GM06990 (cell line): ENCODE data around the gene TMEM106C.

Source experiments
- DNase-seq: peaks from one replicate; pipeline ENCODE4 v3.0.0-alpha.2; 2011; ENCODE audit not compliant: insufficient read length; ENCODE audit errors: extremely low read depth
- H3K27me3 ChIP-seq: replicated peaks from 2 replicates; pipeline ENCODE4 v1.6.0; 2011; ENCODE audit warnings: low read length; ENCODE audit not compliant: control insufficient read depth, insufficient read depth
- H3K36me3 ChIP-seq: 2 replicates; pipeline ENCODE4 v1.5.1; 2011; ENCODE audit warnings: low read length; ENCODE audit not compliant: control insufficient read depth, insufficient read depth
- H3K4me3 ChIP-seq: replicated peaks from 2 replicates; pipeline ENCODE4 v1.5.1; 2011; ENCODE audit warnings: low read depth, mild to moderate bottlenecking, control low read depth, low read length
- TF ChIP-seq, protein P1 (sequence below): IDR thresholded peaks from 2 replicates; pipeline ENCODE4 v1.5.1; 2011; ENCODE audit warnings: low read length, control low read depth, mild to moderate bottlenecking, inconsistent platforms; ENCODE audit not compliant: insufficient read depth, poor library complexity, severe bottlenecking

Gene TMEM106C

GRCh38 chr12:48001505-48002413 lies 38.4 kb downstream of the TMEM106C start:
- TF ChIP-seq, protein P1, sequence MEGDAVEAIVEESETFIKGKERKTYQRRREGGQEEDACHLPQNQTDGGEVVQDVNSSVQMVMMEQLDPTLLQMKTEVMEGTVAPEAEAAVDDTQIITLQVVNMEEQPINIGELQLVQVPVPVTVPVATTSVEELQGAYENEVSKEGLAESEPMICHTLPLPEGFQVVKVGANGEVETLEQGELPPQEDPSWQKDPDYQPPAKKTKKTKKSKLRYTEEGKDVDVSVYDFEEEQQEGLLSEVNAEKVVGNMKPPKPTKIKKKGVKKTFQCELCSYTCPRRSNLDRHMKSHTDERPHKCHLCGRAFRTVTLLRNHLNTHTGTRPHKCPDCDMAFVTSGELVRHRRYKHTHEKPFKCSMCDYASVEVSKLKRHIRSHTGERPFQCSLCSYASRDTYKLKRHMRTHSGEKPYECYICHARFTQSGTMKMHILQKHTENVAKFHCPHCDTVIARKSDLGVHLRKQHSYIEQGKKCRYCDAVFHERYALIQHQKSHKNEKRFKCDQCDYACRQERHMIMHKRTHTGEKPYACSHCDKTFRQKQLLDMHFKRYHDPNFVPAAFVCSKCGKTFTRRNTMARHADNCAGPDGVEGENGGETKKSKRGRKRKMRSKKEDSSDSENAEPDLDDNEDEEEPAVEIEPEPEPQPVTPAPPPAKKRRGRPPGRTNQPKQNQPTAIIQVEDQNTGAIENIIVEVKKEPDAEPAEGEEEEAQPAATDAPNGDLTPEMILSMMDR = no peak
- no peak for DNase-seq
- peak overlapping the region; percentile 9; the same call in 1 of the 2 replicates for H3K4me3 ChIP-seq
- H3K27me3 ChIP-seq = peaks cover 13% of the 10 kb centered on the region
- no peaks in the 10 kb centered on the region for H3K36me3 ChIP-seq

DNA sequence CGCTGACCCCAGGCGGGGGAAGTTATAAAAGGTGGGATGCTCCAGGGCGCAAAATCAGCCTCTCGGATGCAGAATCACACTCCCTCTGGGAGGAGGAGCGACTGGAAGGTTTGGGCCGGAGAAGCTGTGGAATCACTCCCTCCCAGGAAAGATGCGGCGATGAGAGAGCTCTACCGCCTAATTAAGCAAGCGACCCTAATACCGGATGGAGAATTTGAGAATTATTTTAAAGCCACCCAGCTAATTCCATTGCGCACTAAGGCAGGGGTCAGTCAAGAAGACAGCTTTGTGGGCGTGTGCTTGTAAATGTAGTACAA lies 39.0 kb downstream of the TMEM106C start:
- Histone ChIP-seq H3K4me3 (no peak overlapping the region), H3K36me3 (no peaks in the 10 kb centered on the region), H3K27me3 (peaks cover 13% of the 10 kb centered on the region)
- no peak for DNase-seq
- TF ChIP-seq, protein P1 = no peak

- TF ChIP-seq, protein P1 = no peak
- no peaks in the 10 kb centered on the region for H3K36me3 ChIP-seq
- DNase-seq = no peak
- peaks cover 13% of the 10 kb centered on the region for H3K27me3 ChIP-seq
- no peak overlapping the region for H3K4me3 ChIP-seq
Observed at GRCh38 chr12:48002773-48003218, 39.4 kb downstream of the TMEM106C start.

- Histone ChIP-seq H3K4me3 (no peak overlapping the region), H3K36me3 (no peaks in the 10 kb centered on the region), H3K27me3 (peaks cover 15% of the 10 kb centered on the region)
- DNase-seq = no peak
- TF ChIP-seq, protein P1 = peak; percentile 5
Observed at GRCh38 chr12:48003226-48004052, 40.0 kb downstream of the TMEM106C start.

DNA sequence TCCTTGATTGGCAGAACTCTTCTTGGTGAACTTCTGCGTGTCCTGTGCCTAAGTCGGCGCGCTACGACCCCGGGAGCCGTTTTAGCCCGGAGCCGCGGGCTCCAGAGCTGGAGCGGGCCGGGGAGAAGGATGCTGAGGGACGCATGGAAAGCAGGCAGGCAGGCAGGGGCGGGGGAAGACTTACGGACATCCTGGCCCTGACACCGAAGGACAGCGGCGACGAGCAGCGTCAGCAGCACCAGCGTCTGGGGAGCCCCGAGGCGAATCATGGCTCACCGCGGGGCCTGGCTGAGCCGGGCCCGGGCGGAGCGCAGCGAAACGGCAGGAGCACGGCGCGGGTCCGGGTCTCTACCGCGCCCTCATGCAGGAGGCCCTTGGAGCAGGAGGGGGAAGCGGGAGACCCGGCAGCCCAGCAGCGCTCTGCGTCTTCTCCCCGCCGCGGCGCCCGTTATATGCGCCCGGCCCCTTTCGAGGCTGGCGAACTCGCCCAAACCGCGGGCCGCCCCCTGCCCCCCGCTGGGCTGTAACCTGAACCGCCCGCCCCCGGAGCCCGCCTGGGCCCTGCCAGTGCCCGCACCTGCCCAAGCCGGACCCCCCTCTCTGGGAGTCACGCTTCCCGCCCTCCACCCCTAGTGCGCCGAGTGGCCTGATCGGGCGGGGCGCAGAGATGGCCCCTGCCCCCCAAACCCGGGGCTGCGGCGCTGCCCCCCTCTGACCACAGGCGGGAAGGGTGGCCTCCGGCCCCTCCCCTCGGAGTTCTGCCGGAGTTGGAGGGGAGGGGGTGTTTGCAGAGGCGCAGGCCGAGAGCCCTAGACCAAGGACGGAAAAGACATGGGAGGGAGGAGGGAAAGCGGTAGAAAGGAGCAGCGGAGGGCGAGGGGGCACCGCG lies 40.9 kb downstream of the TMEM106C start, which contains the start of gene COL2A1:
COL2A1 (minus strand) TSS at position 424 of the 889 bp plus-strand sequence; CDS start at position 269, 155 bp downstream.
- Histone ChIP-seq H3K4me3 (no peak within 1 kb of the TSS), H3K36me3 (no peaks in the 10 kb centered on the region), H3K27me3 (peaks cover 13% of the 10 kb centered on the region)
- TF ChIP-seq, protein P1 = no peak
- no peak for DNase-seq
